GM21717 (cell line): Measurements from ENCODE around the gene SHFL.

Source experiments
- ATAC-seq: cut with Tn5 transposase; IDR thresholded peaks from one replicate; pipeline ENCODE4 v1.9.1; 2021; ENCODE audit warnings: mild to moderate bottlenecking, moderate library complexity; ENCODE audit not compliant: unreplicated experiment

The SHFL gene

GRCh38 chr19:10107817-10108367, 21.8 kb downstream of the SHFL start:
- no peak for ATAC-seq

DNA sequence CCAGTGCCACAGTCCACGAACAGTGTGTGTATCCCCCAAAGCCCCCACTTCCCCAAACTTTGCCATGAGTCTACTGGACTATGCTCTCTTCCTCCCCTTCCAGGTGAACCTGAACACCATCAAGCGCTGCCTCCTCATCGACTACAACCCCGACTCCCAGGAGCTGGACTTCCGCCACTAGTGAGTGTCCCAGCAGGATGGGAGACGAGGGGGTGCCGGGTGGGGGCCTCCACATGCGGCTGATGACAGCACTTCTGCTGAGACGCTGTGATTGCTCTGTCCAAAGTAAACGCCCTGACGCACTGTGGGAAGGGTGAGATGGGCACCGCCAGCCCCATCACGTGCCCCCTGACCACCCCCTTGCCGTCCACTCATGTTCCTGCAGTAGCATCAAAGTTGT, 23.4 kb downstream of the SHFL start:
- no peak for ATAC-seq

DNA sequence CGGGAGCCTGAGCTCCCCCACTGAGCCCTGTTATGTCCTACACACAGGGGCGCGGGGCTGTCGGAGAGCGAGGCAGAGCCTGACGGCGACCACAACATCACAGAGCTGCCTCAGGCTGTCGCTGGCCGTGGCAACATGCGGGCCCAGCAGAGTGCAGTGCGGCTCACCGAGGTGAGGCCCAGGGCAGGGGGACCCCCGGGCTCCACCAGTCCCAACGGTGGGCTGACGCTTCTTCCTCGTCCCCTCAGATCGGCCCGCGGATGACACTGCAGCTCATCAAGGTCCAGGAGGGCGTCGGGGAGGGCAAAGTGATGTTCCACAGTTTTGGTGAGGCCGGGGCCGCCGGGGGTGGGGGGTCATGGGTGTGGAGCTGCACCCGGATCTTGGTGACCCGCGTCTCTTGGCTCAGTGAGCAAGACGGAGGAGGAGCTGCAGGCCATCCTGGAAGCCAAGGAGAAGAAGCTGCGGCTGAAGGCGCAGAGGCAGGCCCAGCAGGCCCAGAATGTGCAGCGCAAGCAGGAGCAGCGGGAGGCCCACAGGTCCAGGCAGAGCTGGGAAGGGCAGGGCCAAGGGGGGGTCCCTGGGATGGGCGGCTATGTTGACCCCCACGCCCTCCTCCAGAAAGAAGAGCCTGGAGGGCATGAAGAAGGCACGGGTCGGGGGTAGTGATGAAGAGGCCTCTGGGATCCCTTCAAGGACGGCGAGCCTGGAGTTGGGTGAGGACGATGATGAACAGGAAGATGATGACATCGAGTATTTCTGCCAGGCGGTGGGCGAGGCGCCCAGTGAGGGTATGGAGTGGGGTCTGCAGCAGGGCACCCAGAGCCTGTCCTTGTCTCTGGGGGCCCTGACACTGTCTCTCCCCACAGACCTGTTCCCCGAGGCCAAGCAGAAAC, 24.2 kb downstream of the SHFL start:
- no peak for ATAC-seq

GRCh38 chr19:10110972-10111317, 24.8 kb downstream of the SHFL start:
- ATAC-seq: no peak

GRCh38 chr19:10111405-10111811, 25.3 kb downstream of the SHFL start, which contains the start of gene P2RY11:
Gene P2RY11 (plus strand): TSS chr19:10111693. CDS start chr19:10111722, 29 bp downstream.
- no peak for ATAC-seq

- ATAC-seq: no peak
Observed at GRCh38 chr19:10112037-10112761, 26.1 kb downstream of the SHFL start.

DNA sequence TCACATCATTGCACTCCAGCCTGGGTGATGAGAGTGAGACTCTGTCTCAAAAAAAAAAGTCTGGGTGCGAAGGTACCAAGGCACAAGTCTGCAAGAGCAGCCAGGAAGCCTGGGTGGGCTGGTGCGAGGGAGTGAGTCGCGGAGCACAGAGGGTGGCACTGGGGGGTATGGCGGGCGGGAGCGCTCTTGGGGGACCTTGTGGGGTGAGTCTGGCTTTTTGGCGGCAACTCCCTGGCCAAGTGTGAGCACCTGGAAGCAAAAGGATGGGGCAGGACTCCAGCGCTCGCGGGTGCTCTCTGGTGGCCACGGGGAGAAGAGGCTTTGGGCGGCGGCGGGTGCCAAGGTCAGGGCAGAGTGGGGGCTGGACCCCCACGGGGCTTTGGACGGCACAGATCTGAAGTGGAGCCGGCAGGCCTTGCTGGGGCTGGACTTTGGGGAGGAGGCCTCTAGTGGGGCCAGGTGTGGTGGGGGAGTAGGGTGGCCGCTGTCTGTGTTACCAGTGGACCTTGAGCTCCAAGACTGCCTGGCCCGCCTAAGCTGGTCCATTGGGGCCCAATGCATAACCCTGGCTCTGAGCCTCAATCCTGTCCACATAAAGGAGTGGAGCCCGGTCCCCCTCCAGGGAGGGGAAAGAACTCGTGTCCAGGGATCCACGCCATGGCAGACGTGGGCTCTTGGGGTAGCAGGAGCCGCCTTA, 26.9 kb downstream of the SHFL start:
- ATAC-seq: no peak

DNA sequence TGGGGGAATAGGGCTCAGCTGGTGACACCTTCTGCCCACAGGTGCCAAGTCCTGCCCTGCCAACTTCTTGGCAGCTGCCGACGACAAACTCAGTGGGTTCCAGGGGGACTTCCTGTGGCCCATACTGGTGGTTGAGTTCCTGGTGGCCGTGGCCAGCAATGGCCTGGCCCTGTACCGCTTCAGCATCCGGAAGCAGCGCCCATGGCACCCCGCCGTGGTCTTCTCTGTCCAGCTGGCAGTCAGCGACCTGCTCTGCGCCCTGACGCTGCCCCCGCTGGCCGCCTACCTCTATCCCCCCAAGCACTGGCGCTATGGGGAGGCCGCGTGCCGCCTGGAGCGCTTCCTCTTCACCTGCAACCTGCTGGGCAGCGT, 27.5 kb downstream of the SHFL start:
- no peak for ATAC-seq

- no peak for ATAC-seq
Observed at GRCh38 chr19:10113964-10114650, 28.0 kb downstream of the SHFL start.

- no peak for ATAC-seq
Observed at GRCh38 chr19:10114651-10115391, 28.7 kb downstream of the SHFL start.

GRCh38 chr19:10115392-10116084, 29.4 kb downstream of the SHFL start:
- ATAC-seq: no peak

- ATAC-seq: no peak
Observed at GRCh38 chr19:10116085-10116865, 30.2 kb downstream of the SHFL start.

DNA sequence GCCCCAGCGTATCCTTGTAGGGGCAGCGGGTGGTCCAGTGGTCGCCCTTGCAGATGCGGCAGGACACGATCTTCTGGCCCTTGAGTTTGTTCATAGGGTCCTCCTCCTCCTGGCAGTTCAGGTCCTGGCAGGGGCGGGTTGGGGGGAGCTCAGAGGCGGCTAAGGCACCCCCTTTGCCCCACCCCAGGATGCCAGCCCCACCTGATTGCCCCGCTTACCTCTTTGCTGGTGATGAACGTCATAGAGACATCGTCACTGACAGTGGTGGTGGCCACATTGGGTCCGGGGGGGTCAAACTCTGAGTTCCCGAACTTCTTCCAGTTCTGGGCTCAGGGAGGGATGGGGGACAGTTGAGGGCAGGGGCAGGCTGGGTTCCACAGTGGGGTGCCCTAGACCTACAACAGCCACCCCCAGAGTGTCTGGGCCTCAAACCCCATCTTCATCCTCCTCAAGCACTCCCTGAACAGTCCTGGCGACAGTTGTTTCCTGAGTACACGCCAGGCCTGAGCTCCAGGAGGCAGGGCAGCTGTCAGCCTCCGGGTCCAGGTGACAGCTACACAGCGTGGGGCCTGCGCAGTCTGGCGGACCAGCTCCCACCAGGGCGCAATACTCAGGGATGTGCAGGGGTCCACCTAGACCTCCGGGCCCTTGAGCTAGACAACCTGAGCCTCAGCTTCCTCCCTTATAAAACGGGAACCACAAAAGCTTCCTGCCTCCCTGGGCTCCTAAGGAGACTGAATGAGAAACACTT, 30.9 kb downstream of the SHFL start:
- ATAC-seq: no peak

DNA sequence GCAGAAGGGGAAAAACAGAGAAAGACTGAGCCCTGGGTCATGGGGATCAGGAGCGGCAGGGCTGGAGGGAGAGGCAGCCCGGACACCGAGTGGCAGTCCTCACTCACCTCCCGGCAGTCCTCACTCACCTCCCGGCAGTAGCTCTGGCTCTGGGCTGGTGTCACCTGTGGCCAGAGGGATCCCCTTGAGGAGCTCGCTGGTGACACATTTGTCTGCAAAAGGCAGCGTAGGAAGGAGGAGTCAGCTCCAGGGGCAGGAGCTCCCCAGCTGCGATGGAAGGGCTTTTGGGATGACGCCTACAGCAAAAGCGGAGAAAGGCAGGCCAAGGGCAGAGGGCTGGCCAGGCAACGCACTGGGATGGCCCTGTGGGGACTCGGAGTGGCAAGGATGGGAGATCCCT, 32.8 kb downstream of the SHFL start:
- ATAC-seq: no peak

GRCh38 chr19:10120538-10121189, 34.5 kb downstream of the SHFL start:
- ATAC-seq: no peak

DNA sequence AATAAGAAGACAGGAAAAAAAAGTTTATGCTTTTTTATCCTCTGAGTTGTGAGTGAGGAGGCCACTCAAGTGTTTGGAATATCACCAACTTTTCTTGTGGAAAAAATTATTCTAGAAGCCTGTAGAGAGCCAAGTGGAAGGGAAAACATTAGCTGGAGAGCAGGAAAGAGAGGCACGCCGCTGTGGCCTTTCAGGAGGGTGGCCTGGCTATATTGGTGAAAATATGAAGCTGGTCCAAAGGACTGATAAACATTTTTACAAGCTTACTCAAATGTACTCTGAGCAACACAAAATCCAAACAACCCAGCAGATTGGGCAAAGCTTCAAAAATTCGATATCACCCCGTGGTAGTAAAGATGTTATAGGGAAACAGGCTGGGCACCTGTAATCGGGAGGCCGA, 35.9 kb downstream of the SHFL start:
- ATAC-seq: no peak

GRCh38 chr19:10124429-10124828, 38.3 kb downstream of the SHFL start:
- ATAC-seq: no peak
